ENCODE data around the gene NSD2.

Gene NSD2

GRCh38 chr4:1968686-1969295, 97.6 kb downstream of the NSD2 start:
- no peak overlapping the region for H3K4me3 ChIP-seq (ENCODE audit: low read depth, low read length)
- TF ChIP-seq CTCF (IDR thresholded peaks at IDR 0.05; ENCODE audit: low read depth, low read length, missing control alignments) = no peak
- no peak for DNase-seq (ENCODE audit: low read depth)

DNA sequence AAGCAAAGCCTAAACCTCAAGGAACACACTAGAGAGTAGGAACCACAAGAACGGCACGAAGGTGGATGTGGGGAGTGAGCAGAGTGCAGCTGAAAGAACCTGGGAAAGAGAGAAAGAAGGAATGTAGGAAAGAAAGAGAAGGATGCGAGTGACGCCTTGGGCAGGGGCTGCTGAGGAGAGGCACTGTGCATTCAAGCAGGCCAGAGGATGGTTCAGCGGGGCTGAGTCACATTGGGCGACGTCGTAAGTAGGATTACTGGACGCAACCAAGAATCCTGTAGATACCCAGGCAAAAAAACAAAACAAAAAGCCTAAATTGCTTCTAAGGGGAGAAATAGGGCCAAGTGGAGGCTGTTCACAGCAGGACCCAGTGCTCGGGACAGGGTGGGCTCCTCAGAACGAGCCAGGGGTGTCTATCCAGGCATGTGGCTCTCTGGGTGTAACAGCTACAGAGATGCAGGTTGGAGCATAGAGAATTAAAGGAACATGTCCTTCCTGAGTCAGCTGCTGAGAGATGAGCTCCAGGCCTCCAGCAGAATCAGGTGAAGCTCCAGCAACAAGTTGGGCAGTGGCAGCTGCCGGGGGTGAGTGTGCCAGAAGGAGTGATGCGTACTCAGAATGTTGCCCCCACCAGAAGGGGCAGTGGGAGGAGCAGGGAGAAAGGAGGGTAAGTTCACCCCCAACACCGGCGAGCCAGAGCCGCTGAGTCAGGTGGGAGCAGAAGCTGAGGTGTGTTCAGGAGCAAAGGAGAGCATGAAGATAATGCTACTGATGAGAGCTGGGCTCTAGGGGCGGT, 98.9 kb downstream of the NSD2 start:
- no peak overlapping the region for H3K4me3 ChIP-seq (ENCODE audit: low read depth, low read length)
- no peak for DNase-seq (ENCODE audit: low read depth)
- no peak for TF ChIP-seq CTCF (IDR thresholded peaks at IDR 0.05; ENCODE audit: low read depth, low read length, missing control alignments)

GRCh38 chr4:1970926-1971325, 99.7 kb downstream of the NSD2 start:
- no peak overlapping the region for H3K4me3 ChIP-seq (ENCODE audit: low read depth, low read length)
- DNase-seq (ENCODE audit: low read depth) = no peak
- TF ChIP-seq CTCF (IDR thresholded peaks at IDR 0.05; ENCODE audit: low read depth, low read length, missing control alignments) = no peak

DNA sequence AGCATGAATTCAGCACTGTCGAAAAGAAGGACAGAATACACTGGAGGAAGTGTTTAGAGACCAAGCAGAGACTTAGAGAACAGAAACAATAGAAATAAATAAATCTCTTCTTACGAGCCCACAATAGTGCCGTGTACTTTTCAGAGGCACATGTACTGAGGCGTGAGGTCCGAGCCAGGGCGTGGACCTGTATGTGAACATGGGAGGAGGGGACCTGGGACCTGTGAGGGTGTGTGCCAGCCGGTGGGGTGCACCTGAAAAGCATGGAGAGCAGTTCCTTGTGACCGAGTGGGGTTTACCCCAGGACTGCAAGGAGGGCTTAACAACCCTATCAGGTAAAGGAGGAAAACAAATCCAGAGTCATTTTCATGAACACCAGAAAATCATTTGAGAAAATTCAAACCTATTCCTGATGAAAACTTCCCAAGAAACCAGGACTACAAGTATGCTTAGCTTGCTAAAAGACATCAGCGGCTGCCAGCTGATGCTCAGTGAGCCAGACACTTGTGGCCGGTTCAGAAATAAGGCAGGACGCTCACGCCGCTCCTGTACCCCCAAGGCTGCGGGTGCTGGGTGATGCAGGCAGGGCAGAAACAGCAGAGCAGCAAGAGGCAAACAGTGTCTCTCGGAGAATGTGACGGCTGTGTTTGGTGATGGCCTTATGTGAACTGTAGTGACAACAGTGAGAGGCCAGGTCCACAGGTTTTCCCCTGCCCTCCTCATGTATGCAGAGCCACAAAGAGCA, 100.4 kb downstream of the NSD2 start:
- H3K4me3 ChIP-seq (ENCODE audit: low read depth, low read length) = no peak overlapping the region
- TF ChIP-seq CTCF (IDR thresholded peaks at IDR 0.05; ENCODE audit: low read depth, low read length, missing control alignments) = no peak
- DNase-seq (ENCODE audit: low read depth) = no peak

GRCh38 chr4:1972414-1972813, 101.2 kb downstream of the NSD2 start:
- H3K4me3 ChIP-seq (ENCODE audit: low read depth, low read length) = no peak overlapping the region
- TF ChIP-seq CTCF (IDR thresholded peaks at IDR 0.05; ENCODE audit: low read depth, low read length, missing control alignments) = no peak
- DNase-seq (ENCODE audit: low read depth) = no peak

DNA sequence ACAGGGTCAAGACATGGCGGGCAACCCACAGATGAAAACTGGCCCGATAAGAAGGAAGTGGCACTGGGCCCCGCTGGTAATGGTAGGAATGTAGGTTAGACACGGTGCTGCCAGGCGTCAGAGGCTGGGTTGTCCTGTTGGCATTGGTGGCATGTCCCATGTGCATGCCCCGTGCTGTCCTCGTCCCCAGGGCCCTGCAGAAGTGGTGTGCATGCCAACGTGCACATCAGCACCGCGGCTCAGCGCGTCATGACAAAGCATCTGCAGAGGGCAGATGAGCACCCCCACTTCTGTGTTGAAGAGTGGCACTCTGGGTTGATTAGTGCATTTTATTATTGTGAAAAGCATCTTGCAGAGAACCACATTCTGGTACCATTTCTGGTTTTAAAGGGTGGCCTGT, 102.0 kb downstream of the NSD2 start:
- no peak overlapping the region for H3K4me3 ChIP-seq (ENCODE audit: low read depth, low read length)
- DNase-seq (ENCODE audit: low read depth) = no peak
- no peak for TF ChIP-seq CTCF (IDR thresholded peaks at IDR 0.05; ENCODE audit: low read depth, low read length, missing control alignments)

Data from GM12864 (cell line).